B cell (primary cell): ENCODE measurements around the gene ANKRD13D. TPM values are rescaled to one million over a fixed set of nuclear protein-coding genes. Genes with fewer than 3 reads are reported as not detected.

Experiments
- ATAC-seq: fragments of 200-7000 bp; cut with Tn5 transposase; one replicate; pipeline ENCODE4 v1.10.0; 2021; ENCODE audit warnings: low read depth, mild to moderate bottlenecking, moderate number of reproducible peaks, moderate library complexity
- CTCF ChIA-PET: fragments of 350-600 bp; sonication (Branson Sonifier 250); formaldehyde crosslinking; loops from one replicate; lab custom pipeline; 2021; ENCODE audit warnings: antibody characterized with exemption, inconsistent platforms; lab: Charles Lee
- POLR2A ChIA-PET: fragments of 350-600 bp; sonication (Branson Sonifier 250); formaldehyde crosslinking; loops from one replicate; lab custom pipeline; 2021; ENCODE audit warnings: antibody characterized with exemption; lab: Charles Lee
- DNase-seq: peaks from one replicate; pipeline ENCODE4 v3.0.0; 2013
- H2AFZ ChIP-seq: 2 replicates; pipeline ENCODE4 v1.6.1; 2012; ENCODE audit warnings: mild to moderate bottlenecking, low read depth, low read length; ENCODE audit not compliant: insufficient read depth, poor library complexity, severe bottlenecking
- H3K27ac ChIP-seq, 2 donors: 1 replicate in 1 of 2; 2 replicates in 1 of 2; pipeline ENCODE4 v1.5.1; 2012 to 2013; ENCODE audit warnings: low read length in 2 of 2, mild to moderate bottlenecking in 2 of 2, moderate library complexity in 1 of 2
- H3K27me3 ChIP-seq, 4 experiments: fragments of 200-600 bp in 1 of 4; sonication (generic) in 1 of 4; replicated peaks in 1 of 4; 1 replicate in 2 of 4; 2 replicates in 2 of 4; pipeline versions ENCODE4 v1.6.1 to v1.7.0; 2013 to 2016; ENCODE audit warnings: low read length in 3 of 4, mild to moderate bottlenecking in 2 of 4, mixed read lengths in 1 of 4, moderate library complexity in 1 of 4; ENCODE audit not compliant: insufficient read depth in 4 of 4, control insufficient read depth in 3 of 4; ENCODE audit errors: control extremely low read depth in 1 of 4
- H3K36me3 ChIP-seq, 2 experiments: replicated peaks in 1 of 2; 1 replicate in 1 of 2; 2 replicates in 1 of 2; pipeline versions ENCODE4 v1.6.1 to v1.7.1; 2013; ENCODE audit warnings: low read length in 1 of 2; ENCODE audit not compliant: insufficient read depth in 2 of 2, control insufficient read depth in 1 of 2; ENCODE audit errors: control extremely low read depth in 1 of 2, extremely low read depth in 1 of 2
- H3K4me1 ChIP-seq, 2 donors: fragments of 200-600 bp in 1 of 2; sonication (generic) in 1 of 2; 1 replicate in 1 of 2; 2 replicates in 1 of 2; pipeline versions ENCODE4 v1.5.1 to v1.6.1; 2013 to 2017; ENCODE audit warnings: low read length in 2 of 2; ENCODE audit not compliant: control insufficient read depth in 2 of 2, insufficient read depth in 2 of 2
- H3K4me2 ChIP-seq: replicated peaks from 2 replicates; pipeline ENCODE3; 2012; ENCODE audit warnings: mild to moderate bottlenecking, low read depth, low read length; ENCODE audit not compliant: poor library complexity, severe bottlenecking
- H3K4me3 ChIP-seq, 5 experiments: fragments of 200-600 bp in 1 of 5; sonication (generic) in 1 of 5; 1 replicate in 3 of 5; 2 replicates in 2 of 5; pipeline versions ENCODE4 v1.5.1 to v1.7.0; 2011 to 2016; ENCODE audit warnings: low read length in 4 of 5, mild to moderate bottlenecking in 4 of 5, low read depth in 2 of 5, control low read depth in 1 of 5, moderate library complexity in 1 of 5; ENCODE audit not compliant: insufficient read depth in 1 of 5; ENCODE audit errors: control extremely low read depth in 1 of 5, extremely low read depth in 1 of 5
- H3K79me2 ChIP-seq: fragments of 200-600 bp; sonication (generic); one replicate; pipeline ENCODE4 v1.6.0; 2016; ENCODE audit warnings: low read length; ENCODE audit not compliant: control insufficient read depth, insufficient read depth
- H3K9ac ChIP-seq: fragments of 200-600 bp; sonication (generic); 2 replicates; pipeline ENCODE4 v1.6.1; 2017; ENCODE audit warnings: mild to moderate bottlenecking, low read length, moderate library complexity
- H3K9me3 ChIP-seq, 3 donors: one replicate each; pipeline versions ENCODE4 v1.6.1 to v1.7.1; 2013; ENCODE audit warnings: low read length in 2 of 3; ENCODE audit not compliant: control insufficient read depth in 2 of 3, insufficient read depth in 1 of 3; ENCODE audit errors: control extremely low read depth in 1 of 3
- H4K20me1 ChIP-seq: 2 replicates; pipeline ENCODE4 v1.6.0; 2012; ENCODE audit warnings: mild to moderate bottlenecking, low read length; ENCODE audit not compliant: insufficient read depth, control insufficient read depth, poor library complexity, severe bottlenecking
- H3K27ac Mint-ChIP-seq: one replicate; pipeline ENCODE4 v1.8.0; 2021; ENCODE audit warnings: mixed read lengths
- H3K27me3 Mint-ChIP-seq: one replicate; pipeline ENCODE4 v1.8.0; 2021; ENCODE audit warnings: mixed read lengths
- H3K4me1 Mint-ChIP-seq: one replicate; pipeline ENCODE4 v1.8.0; 2021; ENCODE audit warnings: mixed read lengths
- H3K4me3 Mint-ChIP-seq: one replicate; pipeline ENCODE4 v1.8.0; 2021; ENCODE audit warnings: mixed read lengths
- H3K9me3 Mint-ChIP-seq: one replicate; pipeline ENCODE4 v1.8.0; 2022; ENCODE audit warnings: mixed read lengths; ENCODE audit not compliant: insufficient read depth
- EZH2 ChIP-seq: IDR thresholded peaks from 2 replicates; pipeline ENCODE4 v1.6.1; 2012; ENCODE audit warnings: borderline replicate concordance, low read depth, mild to moderate bottlenecking, moderate library complexity, low read length; ENCODE audit not compliant: insufficient read depth, poor library complexity, severe bottlenecking
- WGBS: methylation state at CpG from one replicate; pipeline ENCODE4 v1.1.5; 2013; ENCODE audit warnings: missing lambda C conversion rate; ENCODE audit not compliant: insufficient coverage; 5-methylcytosine and 5-hydroxymethylcytosine counted together
- intact Hi-C: fragments of 100-400 bp; cut with micrococcal nuclease; formaldehyde crosslinking; loops from one replicate; pipeline ENCODE4 v1.10.0; 2022
- polyA plus RNA-seq: library from polyadenylated mRNA; depleted of rRNA; stranded (reverse); fragments of >200 nt; gene quantifications from 2 replicates; pipeline ENCODE4 v1.2.3, GENCODE V29; 2012
- total RNA-seq, 2 donors: library from RNA; stranded (reverse); fragments of 120-200 nt in 1 of 2; gene quantifications; 1 replicate in 1 of 2; 2 replicates in 1 of 2; pipeline versions ENCODE4 v1.2.3 to v1.2.4, GENCODE V29; 2013 to 2022
- TF ChIP-seq, protein P1 (sequence below): fragments of 200-600 bp; IDR thresholded peaks from one replicate; pipeline ENCODE4 v1.8.0; 2022; ENCODE audit warnings: antibody characterized with exemption, mild to moderate bottlenecking

The ANKRD13D gene
- total and polyA plus RNA-seq, 2 donors (not counting 1 experiment from before 2014, with no cell fraction given) = 189 to 252 TPM

DNA sequence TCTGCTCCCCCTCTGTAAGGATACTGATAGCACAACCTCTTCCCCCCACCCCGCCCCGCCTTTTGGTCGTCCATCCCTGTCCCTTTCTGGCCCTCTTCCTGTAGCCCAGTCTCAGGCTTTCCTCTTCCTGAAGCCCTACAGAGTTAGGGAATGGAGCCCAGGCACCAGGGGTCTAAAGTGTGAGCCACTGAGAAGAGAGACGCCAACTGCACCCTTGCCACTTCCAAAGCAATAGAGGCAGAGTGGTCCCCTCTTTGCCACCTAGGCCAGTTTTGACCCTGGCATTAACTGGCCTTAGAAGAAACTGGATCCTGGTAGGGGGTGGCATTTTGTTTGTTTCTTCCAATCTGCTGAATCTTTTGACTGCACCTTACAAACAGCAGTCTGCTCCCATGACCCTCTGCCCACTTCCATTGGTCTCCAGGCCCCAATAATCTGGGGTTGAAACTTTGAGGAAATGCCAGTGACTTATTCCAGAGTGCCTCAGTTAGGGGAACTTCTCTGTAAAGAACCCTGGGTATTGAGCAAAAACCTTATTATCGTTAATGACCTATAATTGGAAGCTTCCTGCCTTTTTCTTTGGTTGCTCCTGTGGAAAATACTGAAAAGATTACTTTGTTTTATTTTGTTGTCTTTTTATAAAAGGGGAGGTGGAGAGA is 32.5 kb upstream of the ANKRD13D start:
- no peaks in the 10 kb centered on the region for H3K27me3 Mint-ChIP-seq
- Histone ChIP-seq H3K79me2 (peaks cover 12% of the 10 kb centered on the region), H3K27ac (no peak overlapping the region), H3K27me3 (peaks cover 0 to 2% (median under 1%) of the 10 kb centered on the region in 4 experiments), H4K20me1 (peaks cover 55% of the 10 kb centered on the region), H3K9ac (no peak overlapping the region), H3K9me3 (no peaks in the 10 kb centered on the region), H3K4me2 (no peak overlapping the region), H3K4me3 (no peak overlapping the region), H3K36me3 (peaks cover 9 to 58% of the 10 kb centered on the region in 2 experiments), H3K4me1 (peaks cover 5 to 6% of the 10 kb centered on the region in 2 donors), H2AFZ (no peak overlapping the region)
- H3K27ac Mint-ChIP-seq = no peak overlapping the region
- CTCF ChIA-PET = interaction anchor here (0.6 to 0.7 kb wide), 2 partner anchors 22 to 389 kb away, joined by 3 read pairs; no protein-coding TSS in a partner anchor
- 88% methylated on average over 1 of the region's 5 CpGs for WGBS
- peaks cover 15% of the 10 kb centered on the region for H3K4me1 Mint-ChIP-seq
- POLR2A ChIA-PET = no interaction called here
- TF ChIP-seq EZH2 = no peak
- no peak for ATAC-seq
- H3K9me3 Mint-ChIP-seq = no peaks in the 10 kb centered on the region
- intact Hi-C loops = no loop called here
- DNase-seq = no peak
- no peak overlapping the region for H3K4me3 Mint-ChIP-seq

DNA sequence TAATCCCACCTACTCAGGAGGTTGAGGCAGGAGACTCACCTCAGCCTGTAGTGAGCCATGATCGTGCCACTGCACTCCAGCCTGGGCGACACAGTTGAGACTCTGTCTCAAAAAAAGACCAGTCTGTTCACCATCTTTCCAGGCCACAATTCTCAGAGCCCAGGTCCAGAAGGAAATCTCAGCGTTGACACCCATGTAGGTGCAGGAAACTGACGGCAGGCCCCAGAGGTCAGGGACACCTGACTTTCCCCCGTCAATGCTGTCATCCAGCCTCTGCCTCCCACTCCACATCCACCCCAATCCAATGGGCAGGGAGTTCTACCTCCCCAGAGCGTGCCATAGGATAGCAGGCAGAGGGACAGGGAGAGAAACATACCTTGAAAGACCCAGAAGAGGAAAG is 28.7 kb upstream of the ANKRD13D start:
- H3K36me3 ChIP-seq = peaks cover 0 to 20% of the 10 kb centered on the region in 2 experiments
- CTCF ChIA-PET = no interaction called here
- H3K4me3 Mint-ChIP-seq = peak overlapping the region; percentile 23

More for the DNA sequence above, 28.7 kb upstream of the ANKRD13D start:
- Mint-ChIP-seq H3K9me3 (no peaks in the 10 kb centered on the region), H3K4me1 (peaks cover 32% of the 10 kb centered on the region), H3K27me3 (peaks cover 6% of the 10 kb centered on the region), H3K27ac (no peak overlapping the region)
- H3K4me3 ChIP-seq = no peak overlapping the region
- H3K9ac ChIP-seq = no peak overlapping the region
- H3K27ac ChIP-seq = no peak overlapping the region
- 85% methylated on average over 4 of the region's 6 CpGs for WGBS
- POLR2A ChIA-PET = no interaction called here
- peaks cover 0 to 9% (median 2%) of the 10 kb centered on the region in 4 experiments for H3K27me3 ChIP-seq
- no peak overlapping the region for H3K4me2 ChIP-seq
- ATAC-seq (no peak), DNase-seq (no peak)
- TF ChIP-seq EZH2 = no peak
- TF ChIP-seq, protein P1, sequence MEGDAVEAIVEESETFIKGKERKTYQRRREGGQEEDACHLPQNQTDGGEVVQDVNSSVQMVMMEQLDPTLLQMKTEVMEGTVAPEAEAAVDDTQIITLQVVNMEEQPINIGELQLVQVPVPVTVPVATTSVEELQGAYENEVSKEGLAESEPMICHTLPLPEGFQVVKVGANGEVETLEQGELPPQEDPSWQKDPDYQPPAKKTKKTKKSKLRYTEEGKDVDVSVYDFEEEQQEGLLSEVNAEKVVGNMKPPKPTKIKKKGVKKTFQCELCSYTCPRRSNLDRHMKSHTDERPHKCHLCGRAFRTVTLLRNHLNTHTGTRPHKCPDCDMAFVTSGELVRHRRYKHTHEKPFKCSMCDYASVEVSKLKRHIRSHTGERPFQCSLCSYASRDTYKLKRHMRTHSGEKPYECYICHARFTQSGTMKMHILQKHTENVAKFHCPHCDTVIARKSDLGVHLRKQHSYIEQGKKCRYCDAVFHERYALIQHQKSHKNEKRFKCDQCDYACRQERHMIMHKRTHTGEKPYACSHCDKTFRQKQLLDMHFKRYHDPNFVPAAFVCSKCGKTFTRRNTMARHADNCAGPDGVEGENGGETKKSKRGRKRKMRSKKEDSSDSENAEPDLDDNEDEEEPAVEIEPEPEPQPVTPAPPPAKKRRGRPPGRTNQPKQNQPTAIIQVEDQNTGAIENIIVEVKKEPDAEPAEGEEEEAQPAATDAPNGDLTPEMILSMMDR = no peak
- H3K4me1 ChIP-seq = peaks cover 24% of the 10 kb centered on the region in 2 donors
- peaks cover 18% of the 10 kb centered on the region for H4K20me1 ChIP-seq
- intact Hi-C loops = loop anchor here (10.0 kb wide), 1 partner anchor 324 kb away; the partner anchor contains the start of gene GSTP1
- H2AFZ ChIP-seq = no peak overlapping the region
- H3K9me3 ChIP-seq = no peaks in the 10 kb centered on the region
- H3K79me2 ChIP-seq = peaks cover 34% of the 10 kb centered on the region
